GM23338 (cell line): ENCODE data around the gene CDH4. TPM values are rescaled to one million over a fixed set of nuclear protein-coding genes. Genes with fewer than 3 reads are reported as not detected.

ENCODE experiments used
- ATAC-seq: fragments of 200-7000 bp; cut with Tn5 transposase; 3 replicates; pipeline ENCODE4 v1.9.1; 2020
- DNase-seq: peaks from one replicate; pipeline ENCODE4 v3.0.0-alpha.2; 2015; ENCODE audit warnings: low spot score
- H2AFZ ChIP-seq: fragments of 200-600 bp; sonication (generic); 2 replicates; pipeline ENCODE4 v1.8.0; 2016; ENCODE audit warnings: antibody characterized with exemption, mild to moderate bottlenecking, moderate library complexity
- H3F3A ChIP-seq: fragments of 200-600 bp; sonication (generic); replicated peaks from 2 replicates; pipeline ENCODE4 v1.8.0; 2017; ENCODE audit warnings: antibody characterized with exemption, mixed run types, low read depth
- H3K27ac ChIP-seq: fragments of 200-600 bp; sonication (generic); 2 replicates; pipeline ENCODE4 v1.6.1; 2016; ENCODE audit warnings: low read depth
- H3K27me3 ChIP-seq: fragments of 200-600 bp; sonication (generic); 2 replicates; pipeline ENCODE4 v1.8.0; 2016; ENCODE audit warnings: mild to moderate bottlenecking, mixed run types, moderate library complexity; ENCODE audit not compliant: insufficient read depth
- H3K36me3 ChIP-seq: fragments of 200-600 bp; sonication (generic); 2 replicates; pipeline ENCODE4 v1.8.0; 2016; ENCODE audit warnings: mild to moderate bottlenecking; ENCODE audit not compliant: insufficient read depth
- H3K4me1 ChIP-seq: fragments of 200-600 bp; sonication (generic); 2 replicates; pipeline ENCODE4 v1.8.0; 2016; ENCODE audit warnings: mild to moderate bottlenecking, moderate library complexity; ENCODE audit not compliant: insufficient read depth
- H3K4me2 ChIP-seq: fragments of 200-600 bp; sonication (generic); 2 replicates; pipeline ENCODE4 v1.7.1; 2017; ENCODE audit warnings: mixed run types
- H3K4me3 ChIP-seq: fragments of 200-600 bp; sonication (generic); 2 replicates; pipeline ENCODE4 v1.6.1; 2016; ENCODE audit warnings: mixed run types
- H3K79me2 ChIP-seq: fragments of 200-600 bp; sonication (generic); replicated peaks from 2 replicates; pipeline ENCODE4 v1.8.0; 2017; ENCODE audit warnings: mild to moderate bottlenecking; ENCODE audit not compliant: insufficient read depth
- H3K9me2 ChIP-seq: fragments of 200-600 bp; sonication (generic); 2 replicates; pipeline ENCODE4 v1.8.0; 2017; ENCODE audit not compliant: insufficient read depth
- H4K20me1 ChIP-seq: fragments of 200-600 bp; sonication (generic); replicated peaks from 2 replicates; pipeline ENCODE4 v1.8.0; 2017; ENCODE audit warnings: mild to moderate bottlenecking; ENCODE audit not compliant: insufficient read depth
- H3K27ac Mint-ChIP-seq: 2 replicates; pipeline ENCODE4 v1.8.0; 2020; ENCODE audit warnings: inconsistent platforms, mild to moderate bottlenecking, moderate library complexity, mixed read lengths
- H3K27me3 Mint-ChIP-seq: 3 replicates; pipeline ENCODE4 v1.8.0; 2022; ENCODE audit warnings: low read depth, mild to moderate bottlenecking, moderate library complexity, mixed read lengths, inconsistent platforms; ENCODE audit not compliant: insufficient read depth, poor library complexity
- H3K36me3 Mint-ChIP-seq: 3 replicates; pipeline ENCODE4 v1.8.0; 2021; ENCODE audit warnings: low read depth, mild to moderate bottlenecking, inconsistent platforms, moderate library complexity, mixed read lengths
- H3K4me1 Mint-ChIP-seq: 3 replicates; pipeline ENCODE4 v1.8.0; 2020; ENCODE audit warnings: mild to moderate bottlenecking, inconsistent platforms, mixed read lengths
- H3K4me3 Mint-ChIP-seq: 3 replicates; pipeline ENCODE4 v1.8.0; 2021; ENCODE audit warnings: moderate library complexity, mild to moderate bottlenecking, inconsistent platforms, mixed read lengths
- H3K9me3 Mint-ChIP-seq: 3 replicates; pipeline ENCODE4 v1.8.0; 2020; ENCODE audit warnings: moderate library complexity, mild to moderate bottlenecking, inconsistent platforms, mixed read lengths
- CREB1 ChIP-seq: fragments of 250-450 bp; sonication (Bioruptor Pico); IDR thresholded peaks from 2 replicates; pipeline ENCODE4 v1.5.0; 2020; ENCODE audit warnings: low read depth, mild to moderate bottlenecking, moderate library complexity
- CTCF ChIP-seq, 2 experiments: fragments of 200-600 bp in 1 of 2; sonication (generic) in 1 of 2; conservative IDR thresholded peaks; 2 replicates each; pipeline versions ENCODE4 v1.5.1 to v1.6.1; 2016 to 2017; ENCODE audit warnings: antibody characterized with exemption in 2 of 2, low read depth in 2 of 2, mild to moderate bottlenecking in 2 of 2, moderate library complexity in 1 of 2
- EZH2 ChIP-seq: fragments of 200-600 bp; sonication (generic); IDR thresholded peaks from one replicate; pipeline ENCODE4 v1.8.0; 2017; ENCODE audit warnings: antibody characterized with exemption, mild to moderate bottlenecking, low read depth; ENCODE audit not compliant: unreplicated experiment
- JUNB ChIP-seq: IDR thresholded peaks from one replicate; pipeline ENCODE4 v1.6.1; 2016; ENCODE audit warnings: antibody characterized with exemption; ENCODE audit not compliant: unreplicated experiment
- STAT1 ChIP-seq: IDR thresholded peaks from one replicate; pipeline ENCODE4 v1.6.1; 2016; ENCODE audit warnings: antibody characterized with exemption; ENCODE audit not compliant: unreplicated experiment
- ZNF114 ChIP-seq: fragments of 250-450 bp; sonication (Bioruptor Pico); IDR thresholded peaks from 2 replicates; pipeline ENCODE4 v1.5.0; 2020; ENCODE audit warnings: mild to moderate bottlenecking, moderate library complexity
- ZNF331 ChIP-seq: fragments of 250-450 bp; sonication (Bioruptor Pico); IDR thresholded peaks from 2 replicates; pipeline ENCODE4 v1.5.0; 2020; ENCODE audit warnings: low read depth, mild to moderate bottlenecking, moderate library complexity
- ZNF462 ChIP-seq: fragments of 250-450 bp; sonication (Bioruptor Pico); IDR thresholded peaks from 2 replicates; pipeline ENCODE4 v1.5.0; 2020; ENCODE audit warnings: mild to moderate bottlenecking, moderate library complexity
- polyA plus RNA-seq: library from polyadenylated mRNA; unstranded; fragments of >200 nt; fragmentation: Nextera tagmentation; extraction: Ambion mirVana; gene quantifications from 2 replicates; pipeline ENCODE4 v1.2.1, GENCODE V29; 2016
- total RNA-seq: library from RNA; depleted of rRNA; stranded (reverse); fragments of >200 nt; shearing (Covaris generic); gene quantifications from 2 replicates; pipeline ENCODE4 v1.2.3, GENCODE V29; 2014

The CDH4 gene
- total and polyA plus RNA-seq, 2 experiments from 2014 or later: 1.2 to 4.2 TPM

- Histone ChIP-seq H3K4me2 (no peak overlapping the region), H3K27me3 (no peaks in the 10 kb centered on the region), H3K27ac (no peak overlapping the region), H3K9me2 (no peaks in the 10 kb centered on the region), H3K79me2 (no peaks in the 10 kb centered on the region), H4K20me1 (no peaks in the 10 kb centered on the region), H3K36me3 (no peaks in the 10 kb centered on the region), H3K4me3 (no peak overlapping the region), H3K4me1 (no peaks in the 10 kb centered on the region), H2AFZ (no peak overlapping the region), H3F3A (no peaks in the 10 kb centered on the region)
- Mint-ChIP-seq H3K9me3 (no peaks in the 10 kb centered on the region), H3K4me3 (no peak overlapping the region), H3K4me1 (peaks cover 11% of the 10 kb centered on the region; the same call in 2 of the 3 replicates), H3K36me3 (no peaks in the 10 kb centered on the region), H3K27me3 (peaks cover 4% of the 10 kb centered on the region), H3K27ac (no peak overlapping the region)
- TF ChIP-seq EZH2 (no peak), CTCF (conservative IDR thresholded peaks at IDR 0.05; ENCODE audit: low read depth in 2 of 2) (no peak), JUNB (no peak), ZNF462 (CRISPR knock-in tag) (no peak)
- DNase-seq (no peak), ATAC-seq (no peak)
Observed at GRCh38 chr20:61726979-61727378, 474.9 kb downstream of the CDH4 start.

DNA sequence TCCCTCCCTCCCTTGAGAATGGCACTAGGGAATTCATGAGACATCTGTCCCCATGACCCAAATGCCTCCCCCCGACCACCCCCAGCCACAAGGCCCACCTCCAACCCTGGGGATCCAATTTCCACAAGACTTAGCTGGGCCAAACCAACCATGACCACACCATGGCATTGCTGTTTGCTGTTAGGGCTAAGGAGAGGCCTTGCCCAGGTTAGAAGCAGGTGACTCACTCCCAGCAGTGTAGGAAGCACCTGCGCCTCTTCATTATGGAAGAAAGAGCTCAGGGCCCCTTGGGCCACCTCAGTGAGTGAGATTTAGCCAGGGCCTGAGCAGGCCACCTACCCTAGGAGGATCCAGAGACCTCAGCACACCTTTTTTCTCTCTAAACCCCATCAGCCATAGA lies 475.7 kb downstream of the CDH4 start:
- H3K27ac Mint-ChIP-seq: no peak overlapping the region
- no peaks in the 10 kb centered on the region for H3K36me3 Mint-ChIP-seq
- no peaks in the 10 kb centered on the region for H3K27me3 ChIP-seq
- DNase-seq: no peak
- ATAC-seq: no peak
- no peak overlapping the region for H3K4me2 ChIP-seq
- H3K4me1 ChIP-seq: no peaks in the 10 kb centered on the region
- no peak overlapping the region for H2AFZ ChIP-seq
- no peaks in the 10 kb centered on the region for H3K36me3 ChIP-seq
- no peaks in the 10 kb centered on the region for H3K9me3 Mint-ChIP-seq
- H3K9me2 ChIP-seq: no peaks in the 10 kb centered on the region
- H3K4me3 Mint-ChIP-seq: no peak overlapping the region
- H3F3A ChIP-seq: no peaks in the 10 kb centered on the region
- H3K27ac ChIP-seq: no peak overlapping the region
- H3K79me2 ChIP-seq: no peaks in the 10 kb centered on the region
- peaks cover 11% of the 10 kb centered on the region; the same call in 2 of the 3 replicates for H3K4me1 Mint-ChIP-seq
- H4K20me1 ChIP-seq: no peaks in the 10 kb centered on the region
- H3K27me3 Mint-ChIP-seq: peaks cover 7% of the 10 kb centered on the region
- no peak overlapping the region for H3K4me3 ChIP-seq
- no peak for TF ChIP-seq STAT1
- TF ChIP-seq CREB1 (CRISPR knock-in tag): no peak
- TF ChIP-seq ZNF331 (CRISPR knock-in tag): no peak
- TF ChIP-seq ZNF114 (CRISPR knock-in tag): no peak
- TF ChIP-seq EZH2: no peak
